Subcutaneous adipose tissue (tissue), 4 donors: ENCODE results near the gene ANKS1B. TPM values are rescaled to one million over a fixed set of nuclear protein-coding genes. Genes with fewer than 3 reads are reported as not detected.

Source experiments
- CTCF ChIP-seq: fragments of 450-650 bp; IDR thresholded peaks from one replicate; pipeline ENCODE4 v1.5.1; 2016; ENCODE audit warnings: low read depth, mild to moderate bottlenecking, control low read depth, antibody characterized with exemption, moderate library complexity
- total RNA-seq, 4 donors: library from RNA; depleted of rRNA; stranded (reverse); fragments of >200 nt; gene quantifications; one replicate each; pipeline ENCODE4 v1.1.0, GENCODE V29; 2016

The ANKS1B gene
- total RNA-seq = 10 to 100 TPM in 2 of 4 donors, 1 to 10 TPM in 2; 4.5 to 15.4 (median 10.1) TPM

GRCh38 chr12:99984271-99985128 is at the start of gene ANKS1B:
TSS of gene ANKS1B (minus strand) at chr12:99984936. CDS start at chr12:99984237, 699 bp downstream.
- no peak for TF ChIP-seq CTCF

GRCh38 chr12:100031836-100032235 is 47.1 kb upstream of the ANKS1B start:
- no peak for TF ChIP-seq CTCF

- no peak for TF ChIP-seq CTCF
Measured at GRCh38 chr12:100027671-100028070, 42.9 kb upstream of the ANKS1B start.

- TF ChIP-seq CTCF = no peak
Measured at GRCh38 chr12:100026241-100026640, 41.5 kb upstream of the ANKS1B start.

GRCh38 chr12:100024974-100025555 is 40.3 kb upstream of the ANKS1B start:
- no peak for TF ChIP-seq CTCF

GRCh38 chr12:100020370-100020769 is 35.6 kb upstream of the ANKS1B start:
- no peak for TF ChIP-seq CTCF

- TF ChIP-seq CTCF = no peak
Measured at GRCh38 chr12:100017056-100017455, 32.3 kb upstream of the ANKS1B start.
